ENCODE data around the gene VEPH1.

DNA sequence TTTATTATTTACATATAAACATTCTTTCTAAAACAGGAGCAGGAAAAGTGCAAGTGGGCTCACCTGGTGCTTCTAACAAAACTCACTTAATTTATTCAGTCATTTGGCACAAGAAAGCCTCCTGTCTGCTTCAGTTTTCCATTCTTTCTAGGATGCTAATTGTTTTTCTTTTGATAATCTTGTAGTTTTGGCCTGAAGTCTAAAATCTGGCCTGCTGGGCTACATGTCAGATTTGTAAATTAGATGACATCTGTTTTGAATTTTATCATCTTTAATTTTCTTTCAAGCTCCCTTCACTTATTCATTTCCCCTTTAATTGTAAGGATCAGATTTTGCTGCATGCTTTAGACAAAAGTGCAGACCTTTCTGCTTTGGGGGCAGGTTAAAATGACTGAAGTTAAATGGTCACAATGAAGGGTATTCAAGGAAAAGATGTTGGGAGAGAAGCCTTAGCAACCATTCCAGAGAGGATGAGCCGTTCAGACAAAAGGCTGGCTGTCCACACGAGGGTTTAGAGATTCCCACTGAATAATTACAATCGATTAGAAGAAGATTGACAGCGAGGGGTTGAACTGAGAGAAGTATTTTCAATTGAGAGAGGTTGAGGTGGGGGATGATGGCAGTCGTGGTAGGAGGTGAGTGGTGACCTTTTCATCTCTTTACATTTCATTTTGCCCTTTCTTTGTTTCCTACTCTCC, 126.5 kb downstream of the VEPH1 start:
- TF ChIP-seq SMC3 (IDR thresholded peaks at IDR 0.05) (no peak), RAD21 (conservative IDR thresholded peaks at IDR 0.05 in 1 of 2, IDR thresholded peaks at IDR 0.05 in 1 of 2) (no peak), ZSCAN20 (CRISPR knock-in tag; IDR thresholded peaks at IDR 0.05) (no peak), MAFK (IDR thresholded peaks at IDR 0.05; ENCODE audit: partially characterized antibody) (no peak), CTCF (IDR thresholded peaks at IDR 0.05) (no peak), EP300 (IDR thresholded peaks at IDR 0.05) (no peak), ELK1 (IDR thresholded peaks at IDR 0.05; ENCODE audit: low read depth, low read length) (no peak), POLR2AphosphoS2 (conservative IDR thresholded peaks at IDR 0.05; ENCODE audit: low read length) (no peak), KDM1A (IDR thresholded peaks at IDR 0.05; ENCODE audit: low read depth) (no peak)
- TF ChIP-seq, protein P1, sequence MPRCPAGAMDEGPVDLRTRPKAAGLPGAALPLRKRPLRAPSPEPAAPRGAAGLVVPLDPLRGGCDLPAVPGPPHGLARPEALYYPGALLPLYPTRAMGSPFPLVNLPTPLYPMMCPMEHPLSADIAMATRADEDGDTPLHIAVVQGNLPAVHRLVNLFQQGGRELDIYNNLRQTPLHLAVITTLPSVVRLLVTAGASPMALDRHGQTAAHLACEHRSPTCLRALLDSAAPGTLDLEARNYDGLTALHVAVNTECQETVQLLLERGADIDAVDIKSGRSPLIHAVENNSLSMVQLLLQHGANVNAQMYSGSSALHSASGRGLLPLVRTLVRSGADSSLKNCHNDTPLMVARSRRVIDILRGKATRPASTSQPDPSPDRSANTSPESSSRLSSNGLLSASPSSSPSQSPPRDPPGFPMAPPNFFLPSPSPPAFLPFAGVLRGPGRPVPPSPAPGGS (IDR thresholded peaks at IDR 0.05): no peak
- TF ChIP-seq, protein P2, sequence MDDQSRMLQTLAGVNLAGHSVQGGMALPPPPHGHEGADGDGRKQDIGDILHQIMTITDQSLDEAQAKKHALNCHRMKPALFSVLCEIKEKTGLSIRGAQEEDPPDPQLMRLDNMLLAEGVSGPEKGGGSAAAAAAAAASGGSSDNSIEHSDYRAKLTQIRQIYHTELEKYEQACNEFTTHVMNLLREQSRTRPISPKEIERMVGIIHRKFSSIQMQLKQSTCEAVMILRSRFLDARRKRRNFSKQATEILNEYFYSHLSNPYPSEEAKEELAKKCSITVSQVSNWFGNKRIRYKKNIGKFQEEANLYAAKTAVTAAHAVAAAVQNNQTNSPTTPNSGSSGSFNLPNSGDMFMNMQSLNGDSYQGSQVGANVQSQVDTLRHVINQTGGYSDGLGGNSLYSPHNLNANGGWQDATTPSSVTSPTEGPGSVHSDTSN (IDR thresholded peaks at IDR 0.05): no peak

Measured in A549 (cell line).